Measurements from ENCODE around the gene PFDN4. TPM values are rescaled to one million over a fixed set of nuclear protein-coding genes. Genes with fewer than 3 reads are reported as not detected.
A peak's percentile ranks its signal among the peaks of the same experiment; 100 is the strongest.

The PFDN4 gene, protein sequence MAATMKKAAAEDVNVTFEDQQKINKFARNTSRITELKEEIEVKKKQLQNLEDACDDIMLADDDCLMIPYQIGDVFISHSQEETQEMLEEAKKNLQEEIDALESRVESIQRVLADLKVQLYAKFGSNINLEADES
- 47.4 and 83.5 TPM in 2 replicates for total RNA-seq

DNA sequence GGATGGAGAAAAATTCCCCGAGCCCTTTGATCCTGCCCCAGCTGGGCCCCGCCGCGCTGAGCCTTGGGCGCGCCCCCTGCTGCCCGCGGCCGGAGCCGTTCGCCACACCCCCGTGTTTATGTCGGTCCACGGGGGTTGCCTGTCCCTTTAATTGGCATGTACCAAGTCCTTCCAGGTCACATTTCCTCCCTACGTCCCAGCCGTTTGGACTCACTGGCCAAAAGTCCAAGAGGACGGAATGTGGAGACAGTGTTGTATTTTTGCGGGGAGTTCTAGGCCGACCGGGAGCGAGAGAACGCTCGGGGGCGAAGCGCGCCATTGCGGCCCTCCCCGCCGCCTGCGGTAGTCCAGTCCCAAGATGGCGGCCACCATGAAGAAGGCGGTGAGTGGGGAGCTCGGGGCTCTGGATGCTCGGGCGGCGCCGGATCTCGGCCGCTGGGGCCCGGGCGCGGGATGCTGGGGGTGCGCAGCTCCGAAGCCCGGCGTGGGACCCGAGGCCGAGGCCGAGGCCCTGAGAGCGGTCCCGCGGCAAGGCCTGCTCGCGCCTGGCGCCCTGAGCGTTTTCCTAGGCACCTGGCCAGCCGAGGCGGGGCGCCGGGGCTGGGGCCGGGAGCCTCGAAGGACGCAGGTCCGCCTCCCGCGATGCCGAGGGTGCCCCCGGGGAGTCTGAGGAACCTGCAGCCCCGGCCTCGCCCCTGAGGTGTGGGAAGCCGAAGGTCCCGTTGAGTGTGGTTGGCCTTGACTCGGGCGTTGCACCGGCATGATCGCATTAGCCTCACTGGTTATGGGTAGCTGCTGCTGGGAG, at the start of gene PFDN4:
PFDN4 (plus strand) TSS at position 345 of the 805 bp plus-strand sequence; CDS start at position 359, 14 bp downstream.
- H3K36me3 ChIP-seq (ENCODE audit: control insufficient read depth, insufficient read depth, low read length) = no peaks in the 10 kb centered on the region
- H3K4me3 ChIP-seq (ENCODE audit: low read depth, low read length) = peak within 1 kb of the TSS; percentile 79
- H3K27me3 ChIP-seq (ENCODE audit: control insufficient read depth, insufficient read depth, low read length) = no peaks in the 10 kb centered on the region
- TF ChIP-seq CTCF (IDR thresholded peaks at IDR 0.05; ENCODE audit: insufficient read depth, low read length, severe bottlenecking) = peak; percentile 93
- DNase-seq (ENCODE audit: low read depth) (peak; percentile 63), FAIRE-seq (no peak)

DNA sequence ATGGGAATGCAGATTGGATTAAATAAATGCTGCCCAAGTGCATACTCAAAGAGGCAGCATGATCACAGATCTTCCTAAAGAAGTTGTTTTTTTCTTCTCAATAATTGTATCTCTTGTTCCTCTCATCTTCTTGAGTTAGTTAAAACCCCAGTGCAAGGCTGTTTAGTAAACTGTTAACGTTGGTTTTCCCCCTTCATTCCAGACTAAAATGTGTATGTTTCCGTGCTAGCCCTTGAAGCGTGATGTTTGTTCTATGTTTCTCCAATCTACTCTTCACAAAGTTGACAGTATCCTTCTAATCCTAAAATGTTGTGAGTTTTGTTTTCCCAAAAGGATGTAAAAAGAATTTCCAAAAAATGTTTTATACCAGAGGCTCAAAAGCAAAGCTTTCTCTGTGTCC, 49.7 kb upstream of the PFDN4 start:
- DNase-seq (ENCODE audit: low read depth) (no peak), FAIRE-seq (no peak)
- Histone ChIP-seq H3K36me3 (ENCODE audit: control insufficient read depth, insufficient read depth, low read length) (no peaks in the 10 kb centered on the region), H3K27me3 (ENCODE audit: control insufficient read depth, insufficient read depth, low read length) (no peaks in the 10 kb centered on the region), H3K4me3 (ENCODE audit: low read depth, low read length) (no peak overlapping the region)
- TF ChIP-seq CTCF (IDR thresholded peaks at IDR 0.05; ENCODE audit: insufficient read depth, low read length, severe bottlenecking) = no peak

DNA sequence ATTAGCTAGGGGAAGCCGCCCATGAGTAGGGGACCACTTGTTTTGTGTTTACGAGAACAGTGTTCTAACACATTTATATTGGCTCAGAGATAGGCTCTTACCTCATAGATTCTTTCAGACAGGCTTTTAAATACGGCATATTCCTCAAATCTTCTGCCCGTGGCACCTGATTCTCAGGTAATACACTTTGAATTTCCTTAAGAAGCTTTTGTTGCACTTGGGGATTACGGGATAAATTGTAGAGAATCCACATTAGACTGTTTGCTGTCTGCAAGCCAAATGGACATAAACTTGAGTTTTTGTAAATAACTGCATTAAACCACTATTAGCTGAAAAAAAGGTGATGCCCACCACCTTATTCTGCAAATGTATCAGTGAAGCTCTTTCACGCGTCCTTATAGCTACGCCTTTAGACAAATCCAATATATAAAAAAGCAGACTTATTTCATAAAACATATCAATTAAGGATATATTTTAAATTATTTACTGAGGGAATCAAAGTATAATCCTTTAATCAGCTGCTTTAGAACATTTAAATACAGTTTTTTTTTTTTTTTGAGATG, 49.0 kb upstream of the PFDN4 start:
- no peak for TF ChIP-seq CTCF (IDR thresholded peaks at IDR 0.05; ENCODE audit: insufficient read depth, low read length, severe bottlenecking)
- no peak for FAIRE-seq
- no peaks in the 10 kb centered on the region for H3K36me3 ChIP-seq (ENCODE audit: control insufficient read depth, insufficient read depth, low read length)

GRCh38 chr20:54160065-54161007, 47.6 kb upstream of the PFDN4 start:
- H3K4me3 ChIP-seq (ENCODE audit: low read depth, low read length) = no peak overlapping the region
- no peaks in the 10 kb centered on the region for H3K36me3 ChIP-seq (ENCODE audit: control insufficient read depth, insufficient read depth, low read length)
- TF ChIP-seq CTCF (IDR thresholded peaks at IDR 0.05; ENCODE audit: insufficient read depth, low read length, severe bottlenecking) = no peak
- no peak for FAIRE-seq
- no peaks in the 10 kb centered on the region for H3K27me3 ChIP-seq (ENCODE audit: control insufficient read depth, insufficient read depth, low read length)
- DNase-seq (ENCODE audit: low read depth) = no peak

More for the DNA sequence above, 49.0 kb upstream of the PFDN4 start:
- Histone ChIP-seq H3K27me3 (ENCODE audit: control insufficient read depth, insufficient read depth, low read length) (no peaks in the 10 kb centered on the region), H3K4me3 (ENCODE audit: low read depth, low read length) (no peak overlapping the region)
- no peak for DNase-seq (ENCODE audit: low read depth)

DNA sequence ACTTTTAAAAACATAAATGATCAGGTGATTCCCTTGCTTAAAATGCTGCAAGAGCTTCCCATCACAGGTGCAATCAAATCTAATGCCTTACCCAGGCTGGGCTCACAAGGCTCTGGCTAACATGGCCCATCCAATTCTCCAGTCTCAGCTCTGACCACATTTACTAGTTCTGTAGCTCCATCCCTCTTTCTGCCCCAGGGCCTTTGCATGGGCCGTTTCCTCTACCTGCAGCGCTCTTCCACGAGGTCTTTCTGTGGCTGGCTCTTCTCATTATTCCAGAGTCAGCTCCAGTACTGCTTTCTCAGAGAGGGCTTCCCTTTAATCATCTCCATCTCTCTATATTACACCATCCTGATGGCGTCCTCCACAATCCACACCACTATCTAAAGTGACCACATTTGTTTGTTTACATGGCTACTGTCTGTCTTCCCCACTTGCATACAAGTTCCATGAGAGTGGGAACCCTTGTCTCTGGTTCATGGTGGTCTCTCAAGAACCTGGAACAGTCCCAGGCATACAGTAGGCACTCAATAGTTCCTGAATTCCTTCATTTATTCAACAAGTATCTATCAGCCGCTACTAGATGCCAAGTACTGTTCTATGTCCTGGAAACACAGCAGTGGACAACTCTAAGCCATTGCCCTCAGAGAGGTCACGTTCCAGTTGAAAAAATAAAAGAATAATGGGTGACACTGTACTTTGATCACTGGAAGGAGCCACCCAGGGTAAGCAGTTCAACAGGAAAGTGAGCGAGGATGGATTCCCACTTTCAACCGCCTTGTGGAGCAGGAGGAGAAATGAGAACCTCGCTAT, 46.7 kb upstream of the PFDN4 start:
- FAIRE-seq = no peak
- Histone ChIP-seq H3K36me3 (ENCODE audit: control insufficient read depth, insufficient read depth, low read length) (no peaks in the 10 kb centered on the region), H3K27me3 (ENCODE audit: control insufficient read depth, insufficient read depth, low read length) (no peaks in the 10 kb centered on the region), H3K4me3 (ENCODE audit: low read depth, low read length) (no peak overlapping the region)
- no peak for TF ChIP-seq CTCF (IDR thresholded peaks at IDR 0.05; ENCODE audit: insufficient read depth, low read length, severe bottlenecking)
- no peak for DNase-seq (ENCODE audit: low read depth)

Data from bronchial epithelial cell (primary cell).